Type B pancreatic cell (in vitro differentiated cells): ENCODE measurements around the gene HOXD1. TPM values are rescaled to one million over a fixed set of nuclear protein-coding genes. Genes with fewer than 3 reads are reported as not detected.

Experiments
- DNase-seq: peaks from one replicate; pipeline ENCODE4 v3.0.0; 2021; ENCODE audit warnings: mixed read lengths; ENCODE audit not compliant: unreplicated experiment; ENCODE audit errors: extremely low spot score
- H3K27ac Mint-ChIP-seq: 2 replicates; pipeline ENCODE4 v1.8.0; 2021; ENCODE audit warnings: mild to moderate bottlenecking, mixed read lengths
- H3K27me3 Mint-ChIP-seq: 2 replicates; pipeline ENCODE4 v1.8.0; 2021; ENCODE audit warnings: mixed read lengths
- H3K36me3 Mint-ChIP-seq: 2 replicates; pipeline ENCODE4 v1.8.0; 2021; ENCODE audit warnings: mixed read lengths
- H3K4me1 Mint-ChIP-seq: one replicate; pipeline ENCODE4 v1.8.0; 2021; ENCODE audit warnings: mixed read lengths; ENCODE audit not compliant: unreplicated experiment
- H3K4me3 Mint-ChIP-seq: 2 replicates; pipeline ENCODE4 v1.8.0; 2021; ENCODE audit warnings: mild to moderate bottlenecking, mixed read lengths
- H3K9me3 Mint-ChIP-seq: 2 replicates; pipeline ENCODE4 v1.8.0; 2021; ENCODE audit warnings: mixed read lengths
- total RNA-seq: library from RNA; stranded (reverse); gene quantifications from 2 replicates; pipeline ENCODE4 v1.2.1, GENCODE V29; 2021; ENCODE audit warnings: low replicate concordance
- TF ChIP-seq, protein P1 (sequence below): fragments of 200-600 bp; sonication (generic); conservative IDR thresholded peaks from 2 replicates; pipeline ENCODE4 v1.5.0; 2021; ENCODE audit warnings: antibody characterized with exemption, mild to moderate bottlenecking

HOXD1 gene
- total RNA-seq, 1 donor from 2014 or later, result 7.7 TPM

DNA sequence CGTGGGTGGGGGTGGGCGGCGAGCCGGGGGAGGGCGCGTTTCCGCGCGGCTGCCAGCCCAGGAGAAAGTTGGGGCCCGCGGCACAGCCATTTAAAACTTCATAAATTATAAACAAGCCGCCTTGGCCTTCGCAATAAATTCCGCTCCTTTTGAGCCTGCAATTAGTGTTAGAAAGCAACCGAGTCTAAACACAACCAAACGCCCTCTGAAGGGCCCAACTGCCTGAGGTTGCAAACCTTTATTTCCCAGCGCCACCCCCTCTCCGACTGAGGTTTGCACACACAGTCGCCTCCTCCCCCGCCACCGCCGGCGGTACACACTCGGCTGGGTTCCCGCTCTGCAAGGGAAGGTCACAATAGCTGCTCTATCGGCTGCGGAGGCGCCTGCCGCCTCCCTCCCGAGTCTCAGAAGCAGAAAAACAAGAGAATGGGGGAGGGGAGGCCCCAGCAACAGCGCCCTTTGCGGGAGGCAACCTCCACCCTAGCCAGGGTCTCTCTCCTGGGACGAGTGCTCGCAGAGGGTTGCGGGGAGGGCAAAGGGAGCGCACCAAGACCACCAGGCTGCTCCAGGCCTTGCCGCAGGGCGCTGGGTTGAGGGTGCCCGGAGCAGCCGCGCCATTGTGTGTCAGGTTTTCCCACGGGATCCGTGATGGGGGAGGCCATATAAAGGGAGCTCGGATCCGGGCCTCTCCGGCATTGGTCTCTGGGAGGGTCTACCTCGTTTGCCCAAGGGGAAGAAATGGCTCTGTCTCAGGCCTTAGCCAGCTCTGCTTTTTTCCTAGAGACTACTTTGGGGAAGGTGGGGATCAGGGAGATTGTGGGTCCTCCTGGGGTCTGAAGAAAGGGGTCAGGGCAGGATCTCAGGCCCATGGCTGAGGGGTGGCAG lies 13.4 kb upstream of the HOXD1 start:
- peaks cover 47% of the 10 kb centered on the region for H3K4me1 Mint-ChIP-seq
- peak; percentile 80 for DNase-seq
- H3K27me3 Mint-ChIP-seq, result peaks cover 98% of the 10 kb centered on the region
- peak overlapping the region; percentile 89 for H3K4me3 Mint-ChIP-seq
- no peaks in the 10 kb centered on the region for H3K9me3 Mint-ChIP-seq
- H3K27ac Mint-ChIP-seq, result peak overlapping the region; percentile 80
- H3K36me3 Mint-ChIP-seq, result peaks cover 12% of the 10 kb centered on the region
- TF ChIP-seq, protein P1, sequence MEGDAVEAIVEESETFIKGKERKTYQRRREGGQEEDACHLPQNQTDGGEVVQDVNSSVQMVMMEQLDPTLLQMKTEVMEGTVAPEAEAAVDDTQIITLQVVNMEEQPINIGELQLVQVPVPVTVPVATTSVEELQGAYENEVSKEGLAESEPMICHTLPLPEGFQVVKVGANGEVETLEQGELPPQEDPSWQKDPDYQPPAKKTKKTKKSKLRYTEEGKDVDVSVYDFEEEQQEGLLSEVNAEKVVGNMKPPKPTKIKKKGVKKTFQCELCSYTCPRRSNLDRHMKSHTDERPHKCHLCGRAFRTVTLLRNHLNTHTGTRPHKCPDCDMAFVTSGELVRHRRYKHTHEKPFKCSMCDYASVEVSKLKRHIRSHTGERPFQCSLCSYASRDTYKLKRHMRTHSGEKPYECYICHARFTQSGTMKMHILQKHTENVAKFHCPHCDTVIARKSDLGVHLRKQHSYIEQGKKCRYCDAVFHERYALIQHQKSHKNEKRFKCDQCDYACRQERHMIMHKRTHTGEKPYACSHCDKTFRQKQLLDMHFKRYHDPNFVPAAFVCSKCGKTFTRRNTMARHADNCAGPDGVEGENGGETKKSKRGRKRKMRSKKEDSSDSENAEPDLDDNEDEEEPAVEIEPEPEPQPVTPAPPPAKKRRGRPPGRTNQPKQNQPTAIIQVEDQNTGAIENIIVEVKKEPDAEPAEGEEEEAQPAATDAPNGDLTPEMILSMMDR, result no peak

DNA sequence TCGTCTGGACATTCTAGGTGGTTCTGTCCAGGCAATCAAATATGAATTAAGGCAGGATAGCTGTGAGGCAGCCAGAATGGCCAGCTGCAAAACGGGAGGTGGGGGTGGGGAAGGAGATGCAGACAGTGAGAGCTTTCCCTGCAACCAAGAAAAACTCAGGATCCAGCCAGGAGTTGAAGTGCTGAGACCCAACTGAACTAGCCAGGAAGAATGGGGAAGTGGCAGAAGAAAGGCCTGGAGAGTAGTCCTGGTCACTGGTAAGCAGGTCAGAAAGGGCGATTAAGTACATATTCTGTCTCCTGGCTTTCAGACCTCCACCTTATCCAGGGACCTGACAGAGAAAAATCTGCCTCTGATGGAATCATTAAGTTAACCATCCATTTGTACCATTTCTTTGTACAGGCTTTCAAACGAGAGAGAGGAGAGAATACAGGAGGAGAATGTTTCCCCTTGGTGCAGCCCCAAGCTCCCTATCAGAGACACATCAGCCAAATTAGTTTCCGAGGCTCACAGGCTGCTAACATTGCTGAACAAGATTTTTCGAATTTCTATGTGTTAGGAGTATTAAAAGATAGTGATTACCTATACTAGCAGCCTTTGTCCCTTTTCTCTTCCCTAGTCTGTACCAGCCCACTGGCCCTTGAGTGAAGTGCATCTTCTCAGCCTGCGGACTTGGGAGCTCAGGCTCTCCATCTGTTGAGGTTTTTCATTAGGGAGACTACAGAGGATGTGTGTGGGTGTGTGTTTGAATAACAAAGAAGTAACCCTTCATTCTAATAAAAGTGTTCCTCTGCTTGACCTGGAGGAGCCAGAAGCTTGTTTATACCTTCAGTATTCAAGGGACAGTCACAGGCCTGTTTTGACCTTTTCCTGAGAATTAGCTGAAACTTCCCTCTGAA lies 12.5 kb upstream of the HOXD1 start:
- Mint-ChIP-seq H3K4me1 (peaks cover 42% of the 10 kb centered on the region), H3K36me3 (peaks cover 9% of the 10 kb centered on the region), H3K27ac (peak overlapping the region; percentile 80), H3K4me3 (peak overlapping the region; percentile 89), H3K27me3 (peaks cover 98% of the 10 kb centered on the region), H3K9me3 (no peaks in the 10 kb centered on the region)
- TF ChIP-seq, protein P1, result no peak
- no peak for DNase-seq

DNA sequence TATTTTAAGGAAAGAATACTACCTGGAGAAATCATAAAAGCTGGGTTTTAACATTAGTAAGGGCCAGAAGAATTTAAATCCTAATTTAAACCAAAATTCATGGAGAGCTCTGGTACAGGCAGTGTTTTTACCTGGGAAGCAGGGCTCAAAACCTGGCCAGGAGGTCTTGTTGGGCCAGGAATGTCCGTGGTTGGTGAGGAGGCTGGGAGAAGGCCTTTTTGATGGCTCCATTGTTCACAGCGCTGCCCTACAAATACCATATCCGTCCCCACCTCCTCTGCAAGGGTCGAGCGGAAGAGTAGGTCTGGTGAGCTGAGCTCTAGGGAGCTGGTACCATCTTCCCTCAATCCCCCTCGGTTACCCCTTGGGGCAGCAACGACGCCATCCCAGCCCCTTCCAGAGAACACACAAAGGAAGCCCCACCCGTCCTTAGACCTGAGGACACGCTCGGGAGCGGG lies 10.9 kb upstream of the HOXD1 start:
- Mint-ChIP-seq H3K27ac (no peak overlapping the region), H3K36me3 (peaks cover 6% of the 10 kb centered on the region), H3K4me1 (peaks cover 39% of the 10 kb centered on the region), H3K9me3 (no peaks in the 10 kb centered on the region), H3K4me3 (peak overlapping the region; percentile 85), H3K27me3 (peaks cover 95% of the 10 kb centered on the region)
- TF ChIP-seq, protein P1, result no peak
- no peak for DNase-seq

DNA sequence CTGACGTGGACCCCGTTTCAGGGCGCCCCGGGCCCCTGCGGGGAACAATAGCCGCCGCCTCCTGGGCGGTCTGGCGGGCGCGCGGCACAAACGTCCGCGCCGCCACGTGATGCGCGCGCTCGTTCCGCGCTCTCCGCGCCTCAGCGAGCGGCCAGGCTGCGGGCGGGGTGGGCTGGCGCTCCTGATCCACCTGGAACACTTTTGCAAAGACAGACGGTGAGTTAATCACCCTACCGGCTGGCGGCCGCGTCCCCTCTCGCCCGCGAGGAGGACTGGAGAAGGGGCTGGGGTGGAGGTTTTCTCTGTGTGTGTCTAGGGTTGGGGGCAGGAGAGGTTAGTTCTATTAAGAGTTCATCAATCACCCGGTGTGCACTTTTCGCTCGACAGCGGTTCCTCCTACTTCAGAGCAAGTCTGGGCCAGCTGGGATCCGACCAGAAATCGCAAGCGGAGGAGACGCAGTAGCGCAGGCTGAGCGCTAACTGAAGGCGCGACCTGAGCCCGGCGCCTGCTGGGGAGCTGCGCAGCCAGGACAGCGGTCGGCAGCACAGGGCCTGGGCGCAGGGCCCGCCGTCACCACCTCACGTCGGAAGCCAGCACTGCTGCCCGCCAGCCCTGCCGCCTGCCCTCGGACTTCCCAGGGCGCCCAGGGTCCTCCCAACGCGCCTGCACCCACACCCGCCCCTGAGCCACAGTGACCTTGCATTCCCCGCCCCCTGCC lies 10.3 kb upstream of the HOXD1 start:
- Mint-ChIP-seq H3K9me3 (no peaks in the 10 kb centered on the region), H3K36me3 (peaks cover 4% of the 10 kb centered on the region), H3K4me1 (peaks cover 37% of the 10 kb centered on the region), H3K4me3 (peak overlapping the region; percentile 85), H3K27me3 (peaks cover 95% of the 10 kb centered on the region), H3K27ac (peak overlapping the region; percentile 62)
- TF ChIP-seq, protein P1, result no peak
- DNase-seq, result no peak

DNA sequence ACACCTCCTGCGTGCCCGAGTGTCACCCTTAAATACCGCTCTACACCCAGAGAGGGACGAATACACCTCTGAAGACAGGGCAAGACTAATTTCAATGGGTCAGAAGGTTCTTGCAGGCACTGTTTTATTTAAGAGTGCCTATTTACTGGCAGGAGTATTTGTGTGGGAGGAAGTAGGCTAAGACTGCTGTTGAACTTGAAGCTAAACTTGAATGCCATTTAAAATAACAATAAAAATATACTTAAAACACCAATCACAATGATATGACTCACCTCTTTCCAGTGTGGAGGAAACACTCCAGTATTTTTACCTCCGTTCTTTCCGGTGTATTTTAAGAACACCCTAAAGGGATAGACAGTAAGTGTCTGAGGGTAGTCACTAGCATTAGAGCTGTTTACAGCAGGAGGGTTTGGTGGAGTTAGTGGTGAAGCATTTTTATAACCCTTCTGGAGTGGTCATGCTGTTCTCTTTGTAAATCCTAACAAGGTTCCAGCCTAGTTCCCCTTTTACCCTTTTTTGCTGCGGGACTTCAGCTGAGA lies 9.6 kb upstream of the HOXD1 start:
- Mint-ChIP-seq H3K9me3 (no peaks in the 10 kb centered on the region), H3K27me3 (peaks cover 94% of the 10 kb centered on the region), H3K4me3 (peak overlapping the region; percentile 62), H3K36me3 (peaks cover 4% of the 10 kb centered on the region), H3K27ac (no peak overlapping the region), H3K4me1 (peaks cover 37% of the 10 kb centered on the region)
- no peak for DNase-seq
- TF ChIP-seq, protein P1, result no peak
